HG03066 (cell line): ENCODE results near the gene PAX5.

Experiments used
- ATAC-seq: cut with Tn5 transposase; IDR thresholded peaks from one replicate; pipeline ENCODE4 v1.9.1; 2021; ENCODE audit warnings: low read depth; ENCODE audit not compliant: unreplicated experiment

Gene PAX5

DNA sequence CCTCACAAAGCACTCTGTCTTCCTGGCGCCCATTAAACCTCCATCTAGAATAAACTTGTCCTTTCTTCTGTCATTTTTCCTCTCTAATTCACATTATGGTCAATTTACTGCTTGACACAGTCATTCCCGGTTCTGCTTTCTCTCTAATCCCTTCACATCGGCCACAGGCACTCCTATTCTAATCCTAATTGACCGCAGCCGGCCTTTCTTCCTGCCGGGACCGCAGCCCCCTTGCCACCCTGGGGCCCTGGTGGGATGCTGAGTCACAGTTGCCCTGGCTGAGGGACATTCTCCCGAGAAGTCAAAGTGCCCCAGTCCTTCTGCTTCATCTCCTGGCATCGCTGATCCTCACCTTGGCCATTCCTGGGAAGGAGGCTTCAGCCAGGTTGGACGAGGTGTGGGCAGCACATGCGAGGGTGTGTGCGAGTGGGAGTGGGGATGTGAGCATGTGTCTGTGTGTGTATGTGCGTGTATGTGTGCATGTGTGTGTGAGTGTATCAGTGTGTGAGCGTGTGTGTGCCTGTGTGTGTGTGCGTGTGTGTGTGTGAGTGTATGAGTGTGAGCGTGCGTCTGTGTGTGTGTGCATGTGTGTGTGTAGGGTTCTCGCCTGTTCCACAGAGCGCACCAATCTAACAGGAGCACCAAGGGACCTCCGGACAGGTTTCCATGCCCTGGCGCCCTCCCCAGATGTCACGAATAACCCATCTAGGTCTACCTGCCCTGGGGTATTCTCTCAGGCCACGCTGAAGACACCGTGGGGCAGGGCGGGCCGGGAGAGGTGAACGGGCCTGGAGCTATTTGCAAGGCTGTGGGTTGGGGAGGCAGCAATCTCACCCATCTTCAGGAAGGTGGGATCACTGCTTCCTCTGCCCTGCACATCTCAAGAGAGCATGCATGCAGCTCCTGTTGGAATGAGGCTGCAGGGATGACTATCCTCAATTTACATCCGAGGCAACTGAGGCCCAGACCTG lies 191.2 kb downstream of the PAX5 start:
- ATAC-seq: no peak

DNA sequence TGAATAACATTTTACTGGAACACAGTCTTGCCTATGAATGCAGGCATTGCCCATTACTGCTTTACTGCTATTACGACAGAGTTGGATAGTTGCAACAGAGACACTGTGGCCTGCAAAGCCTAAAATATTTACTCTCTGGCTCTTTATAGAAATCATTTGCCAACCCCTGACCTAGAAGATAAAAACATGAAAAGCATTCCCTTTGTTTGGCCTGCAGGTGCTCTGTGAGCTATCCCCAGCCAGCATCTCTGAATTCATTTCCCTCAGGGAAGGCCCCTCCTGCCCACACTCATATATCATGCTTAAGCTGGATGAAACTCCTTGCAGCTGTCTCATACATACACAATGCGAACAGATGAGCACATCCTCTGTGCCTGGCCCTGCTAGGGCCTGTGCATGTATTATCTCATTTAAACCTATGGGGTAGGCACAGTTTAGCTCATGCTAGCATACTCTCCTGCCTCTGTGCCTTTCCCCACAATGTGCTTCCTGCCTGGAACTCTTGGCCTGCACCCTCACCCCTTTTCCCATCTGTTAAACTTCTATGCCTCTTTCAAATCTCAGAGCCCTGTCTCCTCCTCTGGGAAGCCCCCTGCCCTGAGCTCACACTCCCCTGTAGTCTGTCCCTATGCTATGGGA lies 193.1 kb downstream of the PAX5 start:
- ATAC-seq: no peak

DNA sequence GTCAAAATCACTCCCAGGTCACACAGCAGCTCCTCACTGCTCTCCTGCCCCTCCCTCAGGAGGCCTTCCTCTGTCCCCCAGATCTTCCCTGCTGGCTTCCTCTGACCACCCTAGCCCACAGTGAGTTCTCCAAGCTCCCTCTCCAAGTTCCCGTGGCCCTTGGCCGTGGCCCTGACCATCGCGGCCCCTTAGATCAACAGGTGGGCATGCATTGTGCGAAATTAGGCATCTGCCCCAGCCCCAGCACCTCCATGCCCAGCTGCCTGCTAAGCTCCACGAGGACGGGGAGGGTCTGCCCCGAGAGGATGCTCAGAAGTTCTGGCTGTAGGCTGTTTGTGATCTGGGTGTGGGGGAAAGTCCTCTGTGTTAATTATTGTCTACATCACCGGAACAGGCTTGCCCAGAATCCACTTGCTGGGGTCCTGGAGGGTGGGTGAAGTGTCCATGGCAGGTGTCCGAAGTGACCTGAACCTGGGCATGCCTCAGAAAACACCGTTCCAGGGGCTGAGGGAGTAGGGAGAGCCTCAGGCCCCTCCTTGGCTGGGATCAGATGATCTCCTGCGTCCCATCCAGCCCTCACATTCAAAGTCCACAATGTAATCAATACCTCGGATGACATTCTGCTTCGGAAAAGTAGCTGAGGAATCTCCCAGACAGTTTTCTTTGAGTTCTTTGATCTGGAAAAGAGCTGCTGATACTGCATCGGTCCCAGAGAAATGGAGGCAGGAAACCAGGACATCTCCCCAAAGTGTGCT lies 194.8 kb downstream of the PAX5 start:
- no peak for ATAC-seq

DNA sequence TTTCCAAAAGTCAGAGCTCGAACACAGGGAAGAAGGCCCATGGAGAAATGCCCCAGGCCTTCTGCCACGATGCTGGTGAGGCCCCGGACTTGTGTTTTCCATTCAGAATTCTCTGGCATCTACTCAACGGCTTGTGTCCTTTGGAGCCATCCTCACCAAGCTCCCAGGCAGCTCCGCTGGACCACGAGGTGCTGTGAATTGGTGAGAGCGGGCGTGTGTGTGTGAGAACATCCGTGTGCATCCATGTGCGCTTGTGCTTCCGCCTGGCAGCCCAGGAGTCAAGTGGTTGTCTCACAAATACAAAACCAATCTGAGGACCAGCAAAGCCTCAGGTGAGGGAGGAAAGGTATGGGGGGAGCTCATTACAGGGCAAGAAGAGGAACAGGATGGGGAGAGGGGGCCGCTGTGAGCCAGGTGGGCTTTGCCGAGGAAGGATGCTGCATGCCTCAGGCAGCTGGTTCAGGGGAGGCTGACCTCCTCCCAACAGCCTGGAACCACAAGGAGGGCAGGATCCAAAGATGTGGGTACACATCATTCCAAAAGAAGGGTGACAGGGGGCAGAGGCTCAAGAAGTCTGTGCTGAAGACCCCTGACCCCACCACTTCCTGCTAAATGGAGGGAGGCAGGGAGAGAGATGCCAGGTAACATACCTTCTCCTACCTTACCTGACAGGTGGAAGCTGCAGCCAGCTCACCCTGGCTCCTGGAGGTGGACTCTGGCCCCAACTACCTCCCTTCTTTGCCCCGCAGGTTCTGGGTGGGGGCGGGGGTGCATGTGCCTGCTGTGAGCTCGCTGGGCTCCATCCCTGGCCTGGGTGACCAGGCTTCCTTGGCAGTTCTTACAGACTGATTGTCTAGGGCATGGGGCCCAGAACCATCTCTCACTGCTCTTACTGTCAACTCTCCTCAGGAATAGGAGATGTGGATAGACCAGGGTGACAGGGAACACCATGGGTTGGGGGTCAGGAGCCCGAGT lies 196.3 kb downstream of the PAX5 start:
- no peak for ATAC-seq

DNA sequence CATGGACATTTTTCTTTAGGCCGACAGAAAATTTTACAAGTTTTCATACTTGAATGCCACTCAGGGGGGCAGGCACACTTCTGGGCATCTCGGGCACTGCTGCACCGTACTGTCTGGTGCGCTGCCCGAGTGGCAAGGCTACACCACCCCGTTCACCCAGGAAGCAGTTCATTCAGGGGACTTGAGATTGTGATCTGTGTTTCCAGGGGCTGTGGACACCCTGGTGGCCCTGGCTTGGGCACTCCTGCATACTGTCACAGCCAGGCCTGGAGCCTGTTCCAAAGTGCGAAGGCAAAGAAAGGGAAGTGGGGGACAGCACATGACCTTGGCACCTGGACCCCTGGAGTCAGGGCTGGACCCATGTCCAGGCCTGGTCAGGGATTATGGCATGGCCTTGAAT lies 197.6 kb downstream of the PAX5 start:
- no peak for ATAC-seq

DNA sequence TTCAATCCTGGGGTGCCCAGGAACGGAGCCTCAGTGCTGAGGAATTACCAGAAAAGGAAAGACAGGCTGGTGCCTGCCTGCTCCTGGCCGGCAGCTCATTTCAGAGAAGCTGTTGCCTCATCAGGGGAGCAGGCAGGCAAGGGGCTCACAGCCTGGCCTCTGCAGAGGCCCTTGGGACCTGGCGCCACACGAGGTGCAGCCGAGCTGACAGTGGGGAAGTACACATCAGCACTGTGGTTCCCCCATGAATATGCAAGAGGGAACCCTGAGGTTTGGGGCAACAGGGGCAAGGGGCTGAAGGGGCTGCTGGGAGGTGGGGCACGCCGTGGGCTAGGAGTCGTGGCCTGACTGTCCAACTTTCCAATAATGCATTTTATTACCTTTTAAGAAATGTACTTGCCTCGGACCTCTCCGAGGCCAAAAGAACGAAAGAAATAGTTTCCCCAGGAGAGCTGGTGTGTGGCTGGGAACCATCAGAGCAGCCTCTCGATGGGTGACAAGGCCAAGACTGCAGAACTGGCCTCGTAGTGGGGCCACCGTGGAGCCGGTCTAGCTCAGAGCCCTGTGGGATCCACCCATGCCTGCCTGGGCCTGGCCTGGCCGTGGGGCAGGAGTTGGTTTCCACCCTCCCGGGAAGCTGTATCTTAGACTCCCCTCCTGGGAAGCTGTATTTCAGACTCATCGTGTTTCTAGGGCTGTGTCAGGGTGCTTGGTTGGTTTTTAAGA lies 198.6 kb downstream of the PAX5 start:
- ATAC-seq: no peak

DNA sequence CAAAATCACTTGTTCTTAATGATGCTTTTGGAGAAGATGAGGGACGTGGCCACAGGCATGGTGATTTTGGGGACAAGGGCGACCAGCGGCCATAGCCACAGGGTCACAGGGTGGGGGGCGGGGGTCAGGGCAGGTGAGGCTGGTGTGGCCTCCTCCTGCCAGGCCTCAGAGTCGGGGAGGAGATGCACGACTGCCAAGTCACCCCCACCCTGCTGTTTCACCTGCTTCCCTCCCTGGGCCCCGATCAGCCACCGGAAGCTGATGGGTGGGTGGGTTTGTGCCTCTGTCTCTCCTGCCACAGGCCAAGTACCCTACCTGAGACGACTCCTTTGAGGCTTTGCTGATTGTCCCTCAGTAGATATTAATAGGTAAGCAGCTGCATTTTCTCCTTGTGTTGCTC lies 199.3 kb downstream of the PAX5 start:
- ATAC-seq: no peak

DNA sequence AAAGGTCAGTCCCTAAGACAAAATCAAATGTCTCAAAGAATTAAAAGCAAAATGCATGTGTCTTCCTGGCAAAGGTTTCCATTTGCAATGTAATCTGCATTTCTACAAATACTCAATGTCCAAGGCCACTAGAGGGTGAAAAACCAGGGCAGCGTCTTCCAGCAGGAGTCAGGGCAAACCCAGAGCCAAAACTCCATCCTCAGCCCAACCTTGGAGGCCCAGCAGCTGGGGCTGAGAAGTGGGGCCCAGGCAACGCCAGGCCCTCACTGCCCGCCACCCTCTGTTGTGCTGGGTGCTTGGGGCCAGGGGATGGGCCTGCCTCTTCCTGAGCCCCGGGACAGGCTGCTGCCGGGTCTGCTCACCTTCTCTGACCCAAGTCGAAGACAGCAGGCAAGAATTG lies 200.1 kb downstream of the PAX5 start:
- ATAC-seq: no peak

DNA sequence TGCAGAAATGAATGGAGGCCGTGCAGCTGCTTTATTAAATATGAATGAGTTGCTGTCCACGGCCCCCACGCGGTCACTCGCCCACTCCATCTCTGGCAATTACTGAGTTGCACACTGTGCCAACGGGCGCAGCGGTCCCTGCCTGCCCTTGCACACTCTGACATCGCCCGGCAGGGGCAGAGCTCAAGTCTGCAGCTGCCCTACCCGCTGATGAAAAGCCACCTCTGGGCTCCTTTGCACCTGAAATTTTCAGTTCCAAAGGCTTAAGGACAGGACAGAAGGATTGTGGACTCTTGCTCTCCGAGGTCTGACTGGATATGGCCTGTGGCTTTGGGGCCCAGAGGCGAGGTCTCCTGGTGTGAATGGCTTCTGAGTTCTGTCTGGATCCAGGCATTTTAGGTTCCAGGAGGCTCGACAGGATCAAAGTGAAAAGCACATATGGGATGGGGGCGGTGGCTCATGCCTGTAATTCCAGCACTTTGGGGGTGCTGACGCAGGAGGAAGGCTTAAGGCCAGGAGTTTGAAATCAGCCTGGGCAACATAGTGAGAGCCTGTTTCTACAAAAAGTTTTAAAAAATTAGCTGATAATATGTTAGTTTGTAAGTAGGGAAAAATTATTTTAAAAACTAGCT lies 201.8 kb downstream of the PAX5 start:
- no peak for ATAC-seq

DNA sequence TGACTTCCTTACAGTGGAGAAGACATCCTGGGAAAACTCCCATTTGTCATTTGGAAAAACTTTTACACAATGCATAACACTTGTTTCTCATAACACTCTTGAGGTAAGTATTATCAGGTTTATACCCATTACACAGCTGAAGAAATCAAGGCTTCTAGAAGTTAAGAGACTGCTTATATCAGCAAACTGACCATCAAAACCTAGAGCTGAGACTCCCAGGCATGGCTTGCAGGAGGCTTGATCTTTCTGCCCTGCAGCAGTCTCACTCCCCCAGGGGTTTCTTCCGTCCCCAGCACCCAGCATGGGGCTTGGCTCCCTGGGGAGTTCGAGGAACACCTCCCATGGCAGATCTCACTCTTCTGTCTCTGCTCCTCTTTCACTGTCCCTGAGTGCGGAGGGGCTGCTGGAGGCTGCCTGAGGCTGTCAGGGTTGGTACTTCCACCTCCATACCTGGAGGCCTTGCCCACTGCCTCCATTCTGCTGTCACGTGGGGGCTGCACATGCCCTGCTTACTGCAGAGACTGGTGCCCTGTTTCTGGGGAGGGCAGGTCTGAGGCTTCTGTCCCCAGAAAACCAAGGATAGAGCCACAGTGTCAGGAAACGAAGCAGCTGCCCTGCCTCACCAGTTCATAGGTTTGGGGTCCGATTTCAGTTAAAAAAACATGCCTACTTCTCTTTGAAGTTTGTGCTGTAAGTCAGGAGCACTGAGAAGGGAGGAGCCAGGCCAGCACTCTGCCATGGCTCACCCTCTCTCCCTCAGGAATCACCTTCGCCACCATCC lies 202.5 kb downstream of the PAX5 start:
- no peak for ATAC-seq

DNA sequence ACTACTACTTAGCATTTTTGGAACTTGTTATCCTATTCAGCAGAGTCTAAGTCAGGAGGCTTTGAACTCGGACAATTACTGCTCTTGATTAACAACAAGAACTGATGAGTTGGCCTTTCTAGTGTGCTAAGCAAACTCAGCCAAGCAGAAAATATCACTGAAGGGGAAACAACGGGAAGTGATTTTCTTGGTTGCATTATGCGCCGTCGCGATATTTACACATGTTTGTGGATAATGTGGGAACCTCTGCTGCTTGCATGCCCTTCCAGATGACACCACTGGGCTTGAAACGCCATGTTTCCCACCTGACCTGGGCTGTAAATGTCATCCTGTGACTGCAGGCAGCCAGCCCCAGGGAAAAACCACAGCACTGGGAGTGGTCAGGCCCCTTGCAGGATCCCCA lies 205.5 kb downstream of the PAX5 start:
- no peak for ATAC-seq

DNA sequence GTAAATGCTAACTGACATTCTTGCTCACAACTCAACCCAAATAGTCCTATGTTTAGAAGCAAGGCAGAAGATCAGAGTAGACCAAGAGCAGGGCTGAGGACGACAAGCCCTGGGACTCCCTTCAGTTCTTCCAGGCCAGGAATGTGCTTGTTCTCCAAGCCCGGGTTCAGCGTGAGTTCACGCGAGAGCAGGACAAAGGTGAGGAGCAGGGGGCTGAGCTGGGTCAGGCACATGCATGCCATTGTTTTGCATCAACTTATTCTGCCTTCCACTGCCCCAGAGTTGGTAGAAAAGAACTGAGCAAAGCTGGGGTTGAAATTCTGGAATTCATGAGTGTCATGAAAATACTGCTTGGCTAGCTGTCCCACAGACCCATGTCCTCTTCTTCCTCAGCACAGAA lies 206.5 kb downstream of the PAX5 start:
- ATAC-seq: no peak

DNA sequence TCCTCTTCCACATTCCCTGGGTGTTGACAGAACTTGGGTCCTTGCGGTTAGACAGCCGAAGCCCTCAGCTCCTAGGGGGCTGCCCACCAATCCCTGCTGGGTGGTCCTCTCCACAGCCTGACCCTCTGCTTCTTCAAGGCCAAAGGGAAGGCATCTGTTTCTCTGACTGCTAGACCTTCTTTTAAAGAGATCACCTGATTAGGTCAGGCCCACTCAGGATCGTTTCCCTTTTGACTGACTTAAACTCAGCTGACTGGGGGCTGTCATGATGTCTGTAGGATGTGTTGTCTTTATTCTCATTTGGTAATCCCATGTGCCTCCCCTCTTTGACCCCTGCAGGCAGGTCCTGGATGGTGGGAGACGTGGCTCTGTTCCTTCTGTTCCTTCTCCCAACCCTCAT lies 207.5 kb downstream of the PAX5 start:
- no peak for ATAC-seq

DNA sequence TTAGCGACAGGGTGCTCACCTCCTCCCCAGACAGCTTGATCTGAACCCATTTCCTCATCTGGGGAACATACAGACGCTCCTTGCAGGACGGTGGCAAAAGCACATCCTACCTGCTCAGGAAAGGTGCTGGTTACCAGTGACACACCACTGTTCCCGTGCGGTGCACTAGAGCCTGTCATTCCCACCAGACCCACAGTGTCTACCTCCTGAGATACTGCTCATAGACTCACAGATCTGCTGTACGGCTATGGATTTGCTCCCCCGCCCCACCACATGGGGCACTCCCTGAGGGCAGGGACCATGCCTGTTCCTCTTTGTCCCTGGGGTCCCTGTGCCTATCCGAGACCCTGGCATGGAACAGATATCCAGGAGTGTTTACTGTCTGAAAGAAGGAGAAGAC lies 208.9 kb downstream of the PAX5 start:
- ATAC-seq: no peak

DNA sequence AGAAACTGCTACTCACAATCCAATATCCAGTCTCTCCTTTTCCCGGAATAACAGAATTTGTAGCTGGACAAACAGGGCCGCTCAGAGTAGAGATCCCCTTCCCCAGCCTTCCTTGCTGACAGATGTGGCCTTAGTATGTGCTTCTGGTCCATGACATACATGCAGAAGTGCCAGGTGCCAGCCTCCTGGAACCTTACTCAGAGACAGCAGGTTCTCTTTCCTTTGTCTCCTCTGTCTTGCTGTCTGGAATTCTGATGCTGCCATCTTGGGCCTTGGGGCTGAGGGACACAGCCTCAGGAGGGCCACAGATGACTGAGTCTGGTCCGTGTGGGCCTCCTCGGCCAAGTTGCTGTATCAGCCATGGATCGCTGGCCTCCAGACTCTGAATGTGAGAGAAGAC lies 210.1 kb downstream of the PAX5 start:
- no peak for ATAC-seq

DNA sequence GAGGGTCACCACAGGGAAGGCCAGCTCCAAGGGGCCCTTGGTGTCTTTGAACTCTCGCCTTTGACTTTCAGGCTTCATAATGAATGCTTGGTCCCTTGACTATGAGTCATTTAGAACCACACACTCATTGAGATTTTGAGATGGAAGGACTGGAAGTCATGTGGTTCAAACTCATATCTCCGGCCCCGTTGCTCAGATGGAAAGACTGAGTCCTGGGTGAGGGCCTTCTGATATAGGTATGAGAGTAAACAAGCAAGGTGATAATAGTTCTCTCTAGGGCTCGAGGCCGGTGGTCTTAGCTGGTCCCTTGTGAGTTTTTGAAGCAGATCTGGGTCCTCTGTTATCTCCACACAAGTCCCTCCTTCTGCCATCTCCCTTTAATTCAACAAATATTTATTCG lies 210.6 kb downstream of the PAX5 start:
- no peak for ATAC-seq

DNA sequence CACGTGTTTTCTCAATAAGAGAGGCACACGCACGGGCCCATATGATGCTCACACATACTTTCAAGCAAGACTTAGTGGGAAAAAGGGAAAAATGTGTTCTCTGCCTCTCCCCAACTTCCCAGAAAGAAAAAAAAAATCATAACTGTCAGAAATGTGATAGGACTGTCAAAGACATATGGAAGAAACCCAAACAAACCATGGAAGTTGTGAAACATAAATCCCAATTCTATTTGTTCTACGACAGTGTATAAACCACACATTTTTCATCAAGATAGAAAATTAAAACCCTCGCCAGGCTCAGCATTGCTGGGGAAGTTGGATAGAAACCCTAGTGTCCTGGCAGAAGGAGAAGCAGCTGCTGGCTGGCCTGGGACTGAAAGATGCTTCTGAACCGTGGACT lies 211.9 kb downstream of the PAX5 start:
- no peak for ATAC-seq

DNA sequence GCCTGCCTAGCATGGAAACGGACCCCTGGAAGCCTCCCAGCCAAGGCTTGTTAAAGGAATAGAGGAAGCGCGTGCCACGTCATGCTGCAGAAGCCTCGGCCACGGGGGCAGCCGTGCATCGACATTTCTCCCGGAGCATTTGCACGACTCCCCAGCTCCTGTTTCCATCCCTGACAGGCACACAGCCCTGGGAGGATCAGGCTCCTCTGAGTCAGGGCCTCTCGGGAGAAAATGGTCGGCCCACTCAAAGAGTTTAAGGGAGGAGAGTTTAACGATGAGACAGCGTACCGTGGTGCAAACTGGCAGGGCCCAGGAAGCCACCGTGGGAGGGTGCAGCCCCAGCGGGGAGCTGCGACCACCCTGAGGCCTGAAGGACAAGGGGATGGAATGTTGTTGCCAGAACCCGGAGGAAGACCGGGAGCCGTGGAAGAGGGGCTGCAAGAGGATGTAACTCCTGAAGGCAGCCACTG lies 213.6 kb downstream of the PAX5 start:
- ATAC-seq: no peak
